SU-DHL-6 (cell line): ENCODE data around the gene KIN.
"Not testable (repeated sequence)": the region's sequence is repeated elsewhere in the genome, so short reads cannot be mapped to it uniquely, and the experiment has no call there.

Experiments
- H2AFZ ChIP-seq: fragments of 200-600 bp; sonication (generic); 2 replicates; pipeline ENCODE4 v1.6.1; 2014; ENCODE audit warnings: low read depth, mild to moderate bottlenecking, moderate library complexity, mixed read lengths, antibody characterized with exemption, low read length; ENCODE audit not compliant: severe bottlenecking
- H3F3A ChIP-seq: fragments of 200-600 bp; shearing (Covaris generic); 2 replicates; pipeline ENCODE4 v1.6.0; 2016; ENCODE audit warnings: antibody characterized with exemption, mild to moderate bottlenecking; ENCODE audit not compliant: insufficient read depth
- H3K27ac ChIP-seq: fragments of 200-600 bp; sonication (generic); 2 replicates; pipeline ENCODE4 v1.5.1; 2016; ENCODE audit warnings: low read depth, mild to moderate bottlenecking, low read length, moderate library complexity, mixed read lengths
- H3K27me3 ChIP-seq: fragments of 200-600 bp; sonication (generic), shearing (Covaris generic); 2 replicates; pipeline ENCODE4 v1.6.0; 2014; ENCODE audit warnings: mild to moderate bottlenecking, low read length
- H3K36me3 ChIP-seq: fragments of 200-600 bp; sonication (generic); 2 replicates; pipeline ENCODE4 v1.6.1; 2014; ENCODE audit warnings: mild to moderate bottlenecking, low read length, mixed read lengths
- H3K4me2 ChIP-seq: fragments of 300-600, 200-600 bp; shearing (Covaris generic), sonication (generic); 2 replicates; pipeline ENCODE4 v1.6.0; 2014; ENCODE audit warnings: low read length, low read depth, mild to moderate bottlenecking; ENCODE audit not compliant: poor library complexity, severe bottlenecking
- H3K4me3 ChIP-seq: fragments of 200-600 bp; sonication (generic); 2 replicates; pipeline ENCODE4 v1.5.1; 2014; ENCODE audit warnings: antibody characterized with exemption, low read length, mild to moderate bottlenecking, mixed read lengths; ENCODE audit not compliant: insufficient read depth, poor library complexity, severe bottlenecking
- H3K79me2 ChIP-seq: fragments of 200-600 bp; sonication (generic); 2 replicates; pipeline ENCODE4 v1.6.1; 2014; ENCODE audit warnings: mild to moderate bottlenecking, low read length, moderate library complexity; ENCODE audit not compliant: insufficient read depth
- H3K9ac ChIP-seq: fragments of 200-600 bp; sonication (generic); 2 replicates; pipeline ENCODE4 v1.7.0; 2014; ENCODE audit warnings: mild to moderate bottlenecking, low read length
- H3K9me2 ChIP-seq: fragments of 200-600 bp; sonication (generic); replicated peaks from 2 replicates; pipeline ENCODE4 v1.6.1; 2014; ENCODE audit warnings: low read length; ENCODE audit not compliant: insufficient read depth
- H3K9me3 ChIP-seq: fragments of 200-600 bp; sonication (generic); 2 replicates; pipeline ENCODE4 v1.6.1; 2014; ENCODE audit warnings: low read length, mixed read lengths; ENCODE audit not compliant: insufficient read depth
- H4K20me1 ChIP-seq: fragments of 200-600 bp; sonication (generic); 2 replicates; pipeline ENCODE4 v1.6.1; 2014; ENCODE audit warnings: low read depth, mild to moderate bottlenecking, antibody characterized with exemption, low read length, moderate library complexity, mixed read lengths
- CTCF ChIP-seq: fragments of 200-600 bp; sonication (generic); IDR thresholded peaks from one replicate; pipeline ENCODE4 v1.5.1; 2017; ENCODE audit warnings: antibody characterized with exemption, mild to moderate bottlenecking, low read length, moderate library complexity; ENCODE audit not compliant: insufficient read depth, poor library complexity, severe bottlenecking
- EZH2phosphoT487 ChIP-seq: fragments of 200-600 bp; sonication (generic), shearing (Covaris generic); conservative IDR thresholded peaks from 2 replicates; pipeline ENCODE4 v1.6.1; 2018; ENCODE audit warnings: mild to moderate bottlenecking, antibody characterized with exemption, low read length, moderate library complexity, mixed read lengths

Gene KIN

GRCh38 chr10:7750222-7750621 is 37.6 kb downstream of the KIN start:
- no peak overlapping the region for H3K4me2 ChIP-seq
- no peak overlapping the region for H2AFZ ChIP-seq
- H3K36me3 ChIP-seq, result peaks cover 7% of the 10 kb centered on the region; the same call in 1 of the 2 replicates
- no peaks in the 10 kb centered on the region for H3K9me3 ChIP-seq
- TF ChIP-seq CTCF, result no peak
- no peak for TF ChIP-seq EZH2phosphoT487
- H4K20me1 ChIP-seq, result no peaks in the 10 kb centered on the region
- no peak overlapping the region for H3K27ac ChIP-seq
- no peaks in the 10 kb centered on the region for H3K27me3 ChIP-seq
- no peaks in the 10 kb centered on the region for H3K9me2 ChIP-seq
- H3K79me2 ChIP-seq, result no peaks in the 10 kb centered on the region
- no peak overlapping the region for H3K4me3 ChIP-seq
- H3F3A ChIP-seq, result no peaks in the 10 kb centered on the region
- no peak overlapping the region for H3K9ac ChIP-seq

GRCh38 chr10:7748637-7749036 is 39.2 kb downstream of the KIN start:
- H4K20me1 ChIP-seq, H2AFZ ChIP-seq, H3K4me2 ChIP-seq, H3K9ac ChIP-seq, H3K9me2 ChIP-seq, H3K27ac ChIP-seq, H3K27me3 ChIP-seq, H3K4me3 ChIP-seq, H3K9me3 ChIP-seq, H3K79me2 ChIP-seq, H3K36me3 ChIP-seq, H3F3A ChIP-seq: not testable (repeated sequence)

GRCh38 chr10:7744307-7744706 is 43.5 kb downstream of the KIN start:
- Histone ChIP-seq H3K79me2 (no peaks in the 10 kb centered on the region), H3K27ac (no peak overlapping the region), H3K4me3 (no peak overlapping the region), H3K36me3 (no peaks in the 10 kb centered on the region), H3K27me3 (no peaks in the 10 kb centered on the region), H3K9me3 (no peaks in the 10 kb centered on the region), H4K20me1 (no peaks in the 10 kb centered on the region), H3F3A (no peaks in the 10 kb centered on the region), H3K9me2 (no peaks in the 10 kb centered on the region), H2AFZ (no peak overlapping the region), H3K9ac (no peak overlapping the region), H3K4me2 (no peak overlapping the region)
- no peak for TF ChIP-seq EZH2phosphoT487
- TF ChIP-seq CTCF, result no peak

- Histone ChIP-seq H3K27ac (no peak overlapping the region), H3K79me2 (no peaks in the 10 kb centered on the region), H3K9me2 (no peaks in the 10 kb centered on the region), H2AFZ (no peak overlapping the region), H3K4me3 (no peak overlapping the region), H3K9ac (no peak overlapping the region), H4K20me1 (no peaks in the 10 kb centered on the region), H3K36me3 (no peaks in the 10 kb centered on the region), H3K4me2 (no peak overlapping the region), H3K27me3 (no peaks in the 10 kb centered on the region), H3F3A (no peaks in the 10 kb centered on the region), H3K9me3 (no peaks in the 10 kb centered on the region)
- no peak for TF ChIP-seq CTCF
Measured at GRCh38 chr10:7738536-7739407, 49.0 kb downstream of the KIN start.
